Uterus (tissue), 2 donors: ENCODE data around the gene CFHR2.

Experiments used
- CTCF ChIP-seq, 4 experiments: fragments of 200-600 bp in 2 of 4; fragments of 450-650 bp in 2 of 4; sonication (generic) in 2 of 4; IDR thresholded peaks; one replicate each; pipeline ENCODE4 v1.5.1; 2016 to 2019; ENCODE audit warnings: antibody characterized with exemption in 4 of 4, mild to moderate bottlenecking in 2 of 4, moderate library complexity in 1 of 4
- POLR2A ChIP-seq, 2 donors: fragments of 450-650 bp; IDR thresholded peaks; one replicate each; pipeline ENCODE4 v1.6.1; 2016; ENCODE audit warnings: antibody characterized with exemption in 2 of 2, mild to moderate bottlenecking in 1 of 2, moderate library complexity in 1 of 2

GRCh38 chr1:196970182-196970581, 26.6 kb downstream of the CFHR2 start:
- no peak for TF ChIP-seq POLR2A (IDR thresholded peaks at IDR 0.05)
- no peak for TF ChIP-seq CTCF (IDR thresholded peaks at IDR 0.05)
